Breast epithelium (tissue), 3 donors: ENCODE results near the gene TST.

Experiments used
- CTCF ChIP-seq, 3 donors: fragments of 450-650 bp; IDR thresholded peaks; one replicate each; pipeline ENCODE4 v1.5.1; 2016 to 2017; ENCODE audit warnings: antibody characterized with exemption in 3 of 3, mild to moderate bottlenecking in 3 of 3, moderate library complexity in 3 of 3
- POLR2A ChIP-seq: fragments of 450-650 bp; IDR thresholded peaks from one replicate; pipeline ENCODE4 v1.6.1; 2016; ENCODE audit warnings: antibody characterized with exemption, mild to moderate bottlenecking, moderate library complexity

GRCh38 chr22:37014835-37015586 lies 4.2 kb downstream of the TST start:
- TF ChIP-seq POLR2A (no peak), CTCF (IDR thresholded peaks at IDR 0.05) (no peak)
